A549 treated with CORT108297 at 1 μM for 4 hours (cell line): ENCODE data around the gene SPAAR. TPM values are rescaled to one million over a fixed set of nuclear protein-coding genes. Genes with fewer than 3 reads are reported as not detected.

Experiments
- total RNA-seq: library from RNA; stranded (reverse); fragments of 200-300 nt; extraction: Qiagen RNA extraction; gene quantifications from 5 replicates; pipeline ENCODE4 v1.2.3, GENCODE V29; 2022

The SPAAR gene
- 0.07 TPM in 1 of 5 replicates, not detected in the others for total RNA-seq

GRCh38 chr9:35909274-35909673, at the start of gene SPAAR:
TSS of gene SPAAR (plus strand) at chr9:35909490. CDS start at chr9:35910464, 974 bp downstream.

GRCh38 chr9:35870351-35870923, 38.9 kb upstream of the SPAAR start, which contains the start of gene OR13J1:
TSS of gene OR13J1 (minus strand) at chr9:35870401. CDS start at chr9:35870401, 0 bp downstream.

GRCh38 chr9:35905912-35906679, 3.2 kb upstream of the SPAAR start, which contains the start of gene HRCT1:
TSS of gene HRCT1 (plus strand) at chr9:35906202. CDS start at chr9:35906288, 86 bp downstream.

GRCh38 chr9:35958104-35958837, 49.0 kb downstream of the SPAAR start, which contains the start of gene OR2S2:
TSS of gene OR2S2 (minus strand) at chr9:35958154. CDS start at chr9:35958098, 56 bp downstream.

Other genes with a start within 250 kb of the SPAAR start
- 13.1 to 20.9 TPM (median 19.3 TPM) in 5 replicates for gene ARHGEF39, start 244.3 kb upstream of the SPAAR start, total RNA-seq
- 4.2 to 7.9 TPM (median 7.3 TPM) in 5 replicates for gene CA9, start 235.6 kb upstream of the SPAAR start, total RNA-seq
- gene TPM2, start 219.6 kb upstream of the SPAAR start, total RNA-seq = 623 to 688 TPM (median 654 TPM) in 5 replicates
- gene TLN1, start 177.3 kb upstream of the SPAAR start, total RNA-seq = 110 to 135 TPM (median 123 TPM) in 5 replicates
- gene CREB3, start 176.8 kb upstream of the SPAAR start, total RNA-seq = 58.6 to 69.3 TPM (median 61.3 TPM) in 5 replicates
- 27.4 to 38.0 TPM (median 34.1 TPM) in 5 replicates for gene GBA2, start 160.3 kb upstream of the SPAAR start, total RNA-seq
- 12.8 to 17.3 TPM (median 15.8 TPM) in 5 replicates for gene RGP1, start 160.2 kb upstream of the SPAAR start, total RNA-seq
- gene MSMP, start 155.2 kb upstream of the SPAAR start, total RNA-seq = 0.30 to 0.48 TPM (median 0.36 TPM) in 3 of 5 replicates, not detected in the others
- 4.6 to 7.4 TPM (median 6.1 TPM) in 5 replicates for gene NPR2, start 117.9 kb upstream of the SPAAR start, total RNA-seq
- 0.44 to 0.64 TPM (median 0.58 TPM) in 5 replicates for gene SPAG8, start 97.2 kb upstream of the SPAAR start, total RNA-seq
- 69.8 to 110 TPM (median 103 TPM) in 5 replicates for gene HINT2, start 94.4 kb upstream of the SPAAR start, total RNA-seq
- not detected in 5 replicates for gene FAM221B, start 80.8 kb upstream of the SPAAR start, total RNA-seq
- gene TMEM8B, start 80.3 kb upstream of the SPAAR start, total RNA-seq = 2.5 to 3.7 TPM (median 3.4 TPM) in 5 replicates
- not detected in 5 replicates for gene OR13J1, start 39.1 kb upstream of the SPAAR start, total RNA-seq
- 0.12 to 0.38 TPM (median 0.23 TPM) in 5 replicates for gene HRCT1, start 3.3 kb upstream of the SPAAR start, total RNA-seq
- not detected in 5 replicates for gene OR2S2, start 48.7 kb downstream of the SPAAR start, total RNA-seq
- 5.6 to 6.9 TPM (median 5.7 TPM) in 5 replicates for gene RECK, start 127.4 kb downstream of the SPAAR start, total RNA-seq
- gene GLIPR2, start 227.2 kb downstream of the SPAAR start, total RNA-seq = 8.5 to 12.1 TPM (median 10.4 TPM) in 5 replicates